Lung (tissue), 12 donors: ENCODE results near the gene CDHR2. TPM values are rescaled to one million over a fixed set of nuclear protein-coding genes. Genes with fewer than 3 reads are reported as not detected.

ENCODE experiments used
- ATAC-seq: fragments of 200-7000 bp; cut with Tn5 transposase; one replicate; pipeline ENCODE4 v1.9.1; 2020; ENCODE audit warnings: moderate number of reproducible peaks; ENCODE audit not compliant: insufficient read depth, low FRiP score
- DNase-seq, 3 donors: peaks; one replicate each; pipeline ENCODE4 v3.0.0-alpha.2; 2013 to 2017
- H3K27ac ChIP-seq, 2 donors: one replicate each; pipeline ENCODE4 v1.5.1; 2013; ENCODE audit warnings: mild to moderate bottlenecking in 2 of 2, moderate library complexity in 2 of 2, control low read depth in 1 of 2, inconsistent platforms in 1 of 2, low read depth in 1 of 2, low read length in 1 of 2
- H3K27me3 ChIP-seq, 3 donors: one replicate each; pipeline ENCODE4 v1.5.1; 2013; ENCODE audit warnings: low read length in 2 of 3; ENCODE audit not compliant: control insufficient read depth in 3 of 3, insufficient read depth in 3 of 3
- H3K36me3 ChIP-seq, 4 donors: one replicate each; pipeline ENCODE4 v1.5.1; 2013; ENCODE audit warnings: low read length in 4 of 4, mild to moderate bottlenecking in 1 of 4, moderate library complexity in 1 of 4; ENCODE audit not compliant: control insufficient read depth in 4 of 4, insufficient read depth in 4 of 4
- H3K4me1 ChIP-seq, 5 donors: one replicate each; pipeline ENCODE4 v1.5.1; 2013; ENCODE audit warnings: low read length in 5 of 5, mild to moderate bottlenecking in 2 of 5, moderate library complexity in 1 of 5; ENCODE audit not compliant: control insufficient read depth in 5 of 5, insufficient read depth in 5 of 5
- H3K4me3 ChIP-seq: one replicate; pipeline ENCODE4 v1.5.1; 2013; ENCODE audit warnings: mild to moderate bottlenecking, control low read depth, moderate library complexity
- H3K9ac ChIP-seq, 2 donors: one replicate each; pipeline ENCODE4 v1.5.1; 2013; ENCODE audit warnings: low read length in 2 of 2, control low read depth in 1 of 2; ENCODE audit not compliant: insufficient read depth in 1 of 2
- H3K9me3 ChIP-seq, 4 donors: one replicate each; pipeline ENCODE4 v1.5.1; 2013; ENCODE audit warnings: low read length in 3 of 4, mild to moderate bottlenecking in 1 of 4, moderate library complexity in 1 of 4; ENCODE audit not compliant: control insufficient read depth in 4 of 4, insufficient read depth in 3 of 4
- WGBS, 2 donors: extraction: QIAGEN DNeasy Blood & Tissue Kit; methylation state at CpG; one replicate each; pipeline ENCODE4 v1.1.7; 2013; 5-methylcytosine and 5-hydroxymethylcytosine counted together
- polyA plus RNA-seq, 2 donors: library from polyadenylated mRNA; stranded (reverse); fragments of 200-250 nt; gene quantifications; one replicate each; pipeline ENCODE4 v1.2.1, GENCODE V29; 2013
- total RNA-seq, 2 donors: library from RNA; depleted of rRNA in 1 of 2; stranded (reverse); fragments of >200 nt in 1 of 2; gene quantifications; one replicate each; pipeline ENCODE4 v1.2.1, GENCODE V29; 2014 to 2021
- TF ChIP-seq, protein P1 (sequence below): IDR thresholded peaks from 2 replicates; pipeline ENCODE4 v1.5.1; 2012; ENCODE audit warnings: mild to moderate bottlenecking; ENCODE audit errors: control extremely low read depth, extremely low read depth
- donor health status: control.
- donor health status: control.
- donor health status: Bipolar disorder and iron deficiency.
- donor health status: healthy.
- donor health status: DM: yes; HTN: yes; CAD: no.

Gene CDHR2
- total and polyA plus RNA-seq, 4 donors: 0.02 to 1.5 (median 0.42) TPM

DNA sequence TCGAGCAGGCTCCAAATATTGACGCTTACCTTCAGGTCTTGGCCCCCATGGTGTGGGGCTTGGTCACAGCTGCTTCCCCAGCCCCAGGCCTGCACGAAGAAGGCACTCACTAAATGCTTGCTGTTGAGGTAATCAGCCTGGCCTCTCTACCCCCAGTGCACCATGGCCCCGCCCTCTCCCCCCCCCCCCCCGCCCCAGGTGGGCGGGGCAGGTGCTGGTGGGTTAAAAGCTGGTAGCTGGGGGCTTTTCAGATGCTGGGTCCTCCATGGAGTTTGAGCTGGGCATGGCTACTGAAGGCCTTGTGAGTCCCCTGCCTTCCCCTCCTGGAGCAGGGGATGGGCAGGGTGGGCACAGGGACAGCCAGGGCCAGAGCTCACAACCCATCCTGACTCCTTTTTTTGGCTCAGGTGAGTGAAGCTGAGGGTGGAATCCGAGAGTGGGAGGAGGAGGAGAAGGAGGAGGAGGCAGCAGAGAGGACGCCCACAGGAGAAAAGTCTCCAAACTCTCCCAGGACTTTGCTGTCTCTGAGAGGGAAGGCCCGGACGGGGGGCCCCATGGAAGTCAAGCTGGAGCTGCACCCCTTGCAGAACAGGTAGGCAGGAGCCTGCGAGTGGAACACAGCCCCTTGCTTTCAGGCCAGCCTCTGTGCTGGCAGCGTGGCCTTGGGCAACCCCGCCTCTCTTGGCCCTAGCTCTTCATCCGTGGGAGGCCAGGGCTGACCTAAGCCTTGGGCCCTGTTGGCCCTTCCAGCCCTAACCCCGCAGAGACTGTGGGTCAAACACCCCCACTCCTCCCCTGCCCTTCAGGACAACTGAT lies 93.7 kb downstream of the CDHR2 start:
- Histone ChIP-seq H3K9me3 (no peaks in the 10 kb centered on the region), H3K27me3 (peaks cover 0 to 3% (median 0%) of the 10 kb centered on the region in 3 donors), H3K9ac (no peak overlapping the region), H3K4me1 (peaks cover 0 to 6% (median 2%) of the 10 kb centered on the region in 5 donors), H3K36me3 (no peaks in the 10 kb centered on the region), H3K27ac (no peak overlapping the region), H3K4me3 (no peak overlapping the region)
- DNase-seq (no peak), ATAC-seq (no peak)
- TF ChIP-seq, protein P1, sequence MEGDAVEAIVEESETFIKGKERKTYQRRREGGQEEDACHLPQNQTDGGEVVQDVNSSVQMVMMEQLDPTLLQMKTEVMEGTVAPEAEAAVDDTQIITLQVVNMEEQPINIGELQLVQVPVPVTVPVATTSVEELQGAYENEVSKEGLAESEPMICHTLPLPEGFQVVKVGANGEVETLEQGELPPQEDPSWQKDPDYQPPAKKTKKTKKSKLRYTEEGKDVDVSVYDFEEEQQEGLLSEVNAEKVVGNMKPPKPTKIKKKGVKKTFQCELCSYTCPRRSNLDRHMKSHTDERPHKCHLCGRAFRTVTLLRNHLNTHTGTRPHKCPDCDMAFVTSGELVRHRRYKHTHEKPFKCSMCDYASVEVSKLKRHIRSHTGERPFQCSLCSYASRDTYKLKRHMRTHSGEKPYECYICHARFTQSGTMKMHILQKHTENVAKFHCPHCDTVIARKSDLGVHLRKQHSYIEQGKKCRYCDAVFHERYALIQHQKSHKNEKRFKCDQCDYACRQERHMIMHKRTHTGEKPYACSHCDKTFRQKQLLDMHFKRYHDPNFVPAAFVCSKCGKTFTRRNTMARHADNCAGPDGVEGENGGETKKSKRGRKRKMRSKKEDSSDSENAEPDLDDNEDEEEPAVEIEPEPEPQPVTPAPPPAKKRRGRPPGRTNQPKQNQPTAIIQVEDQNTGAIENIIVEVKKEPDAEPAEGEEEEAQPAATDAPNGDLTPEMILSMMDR: no peak
- 57 to 70% methylated on average over 14 to 15 of the region's 15 CpGs for WGBS, 2 donors

DNA sequence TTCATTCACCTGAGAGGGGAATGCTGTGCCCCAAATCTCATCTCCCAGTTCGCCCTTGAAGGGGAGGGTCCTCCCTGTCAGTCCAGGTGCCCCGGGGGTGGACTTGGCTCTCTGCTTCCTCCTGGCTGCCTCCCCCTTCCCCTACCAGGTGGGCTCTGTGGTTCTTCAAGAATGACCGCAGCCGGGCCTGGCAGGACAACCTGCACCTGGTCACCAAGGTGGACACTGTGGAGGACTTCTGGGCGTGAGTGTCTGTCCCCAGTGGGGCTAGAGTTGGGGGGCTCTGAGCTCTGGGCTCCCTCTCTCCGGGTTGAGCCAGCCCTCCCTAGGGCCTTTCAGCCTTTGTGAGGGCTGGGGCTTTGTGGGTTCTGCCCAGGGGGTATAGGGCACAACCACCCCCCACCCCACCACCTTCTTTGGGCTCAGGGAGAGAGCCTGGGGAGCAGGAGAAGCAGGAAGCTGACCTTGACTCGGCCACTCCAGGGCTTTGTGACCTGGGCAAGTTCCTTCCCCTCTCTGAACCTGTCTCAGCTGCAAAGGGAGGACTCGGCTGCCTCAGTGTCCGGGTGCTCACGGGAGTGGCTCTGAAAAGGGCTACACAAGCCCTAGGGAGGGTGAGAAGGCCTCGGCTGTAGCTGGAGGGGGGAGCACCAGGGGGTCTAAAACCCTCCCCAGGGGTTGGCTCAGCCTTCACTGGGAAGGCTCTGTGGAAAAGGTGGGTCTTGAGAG lies 94.5 kb downstream of the CDHR2 start:
- no peak overlapping the region for H3K9ac ChIP-seq
- peaks cover 0 to 3% (median 0%) of the 10 kb centered on the region in 3 donors for H3K27me3 ChIP-seq
- peaks cover 0 to 13% (median 4%) of the 10 kb centered on the region in 5 donors for H3K4me1 ChIP-seq
- H3K4me3 ChIP-seq: no peak overlapping the region
- H3K9me3 ChIP-seq: no peaks in the 10 kb centered on the region
- DNase-seq (no peak), ATAC-seq (no peak)
- 84 to 90% methylated on average over 11 of the region's 11 CpGs for WGBS, 2 donors
- TF ChIP-seq, protein P1: no peak
- H3K27ac ChIP-seq: no peak overlapping the region
- no peaks in the 10 kb centered on the region for H3K36me3 ChIP-seq

DNA sequence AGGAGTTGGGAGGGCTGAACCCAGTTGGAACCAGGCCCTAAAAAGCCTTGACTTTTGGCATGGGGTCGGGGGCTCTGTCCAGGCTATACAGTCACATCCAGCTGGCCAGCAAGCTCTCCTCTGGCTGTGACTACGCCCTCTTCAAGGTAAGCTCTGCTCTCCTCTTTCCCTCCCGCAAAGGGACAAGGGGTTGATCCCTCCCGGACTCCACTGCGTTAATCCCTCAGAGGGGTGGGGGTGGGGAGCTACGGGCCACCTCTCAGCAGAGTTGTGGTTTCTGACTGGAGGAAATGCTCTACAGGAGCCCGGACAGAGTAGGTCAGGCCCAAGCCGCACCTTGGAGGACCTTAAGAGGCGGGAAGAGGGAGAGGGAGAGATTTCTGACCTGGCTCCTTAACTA lies 95.2 kb downstream of the CDHR2 start:
- ATAC-seq (no peak), DNase-seq (no peak)
- Histone ChIP-seq H3K9ac (no peak overlapping the region), H3K27me3 (peaks cover 0 to 3% (median 0%) of the 10 kb centered on the region in 3 donors), H3K4me1 (peaks cover 0 to 14% (median 4%) of the 10 kb centered on the region in 5 donors), H3K36me3 (no peaks in the 10 kb centered on the region), H3K4me3 (no peak overlapping the region), H3K27ac (no peak overlapping the region), H3K9me3 (no peaks in the 10 kb centered on the region)
- TF ChIP-seq, protein P1: no peak
- 65 to 72% methylated on average over 9 of the region's 9 CpGs for WGBS, 2 donors
